ENCODE results near the gene PFDN2. TPM values are rescaled to one million over a fixed set of nuclear protein-coding genes. Genes with fewer than 3 reads are reported as not detected.

The PFDN2 gene
- polyA plus RNA-seq, 1 of the 3 experiments (the other 2 are of a cell fraction): 445 TPM

GRCh38 chr1:161161652-161162051 lies 43.8 kb upstream of the PFDN2 start:
- Histone ChIP-seq H3K27me3 (ENCODE audit: insufficient read depth) (no peaks in the 10 kb centered on the region), H3K79me2 (ENCODE audit: insufficient read depth) (peaks cover 17% of the 10 kb centered on the region), H3K9ac (no peak overlapping the region), H3K4me3 (ENCODE audit: low read depth in 2 of 2, low read length in 1 of 2) (no peak overlapping the region), H3K4me2 (no peak overlapping the region), H3K9me2 (no peaks in the 10 kb centered on the region), H4K20me1 (ENCODE audit: insufficient read depth) (no peaks in the 10 kb centered on the region), H3K4me1 (ENCODE audit: control insufficient read depth in 1 of 2, insufficient read depth in 2 of 2, low read depth in 1 of 2, low read length in 1 of 2) (peaks cover 0 to 38% of the 10 kb centered on the region in 2 experiments; a peak in 2 of 4 replicates), H3F3A (replicated peaks; ENCODE audit: insufficient read depth) (peaks cover 22% of the 10 kb centered on the region), H3K9me3 (no peaks in the 10 kb centered on the region), H2AFZ (ENCODE audit: low read depth) (no peak overlapping the region), H3K36me3 (replicated peaks in 1 of 2; ENCODE audit: control insufficient read depth in 1 of 2, insufficient read depth in 2 of 2, low read length in 1 of 2) (peaks cover 12 to 64% of the 10 kb centered on the region in 2 experiments), H3K27ac (ENCODE audit: low read depth in 2 of 2, low read length in 1 of 2) (no peak overlapping the region)
- 90% methylated on average over 5 of the region's 5 CpGs for WGBS (ENCODE audit: low lambda C conversion rate)
- no peak for DNase-seq
- CTCF ChIA-PET: interaction anchor here (0.8 kb wide), 1 partner anchor 9 kb away, joined by 3 read pairs; no protein-coding TSS in a partner anchor
- TF ChIP-seq, protein P1, sequence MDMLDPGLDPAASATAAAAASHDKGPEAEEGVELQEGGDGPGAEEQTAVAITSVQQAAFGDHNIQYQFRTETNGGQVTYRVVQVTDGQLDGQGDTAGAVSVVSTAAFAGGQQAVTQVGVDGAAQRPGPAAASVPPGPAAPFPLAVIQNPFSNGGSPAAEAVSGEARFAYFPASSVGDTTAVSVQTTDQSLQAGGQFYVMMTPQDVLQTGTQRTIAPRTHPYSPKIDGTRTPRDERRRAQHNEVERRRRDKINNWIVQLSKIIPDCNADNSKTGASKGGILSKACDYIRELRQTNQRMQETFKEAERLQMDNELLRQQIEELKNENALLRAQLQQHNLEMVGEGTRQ (IDR thresholded peaks at IDR 0.05; ENCODE audit: borderline replicate concordance, low read depth, low read length): no peak
- TF ChIP-seq SIN3A (IDR thresholded peaks at IDR 0.05; ENCODE audit: borderline replicate concordance, low read depth, low read length) (no peak), EZH2phosphoT487 (IDR thresholded peaks at IDR 0.05; ENCODE audit: borderline replicate concordance, low read depth) (no peak), CTCF (IDR thresholded peaks at IDR 0.05) (no peak), RFX5 (IDR thresholded peaks at IDR 0.05; ENCODE audit: low read length) (no peak), CHD2 (IDR thresholded peaks at IDR 0.05; ENCODE audit: low read length, partially characterized antibody) (no peak), USF1 (IDR thresholded peaks at IDR 0.05; ENCODE audit: borderline replicate concordance, low read depth) (no peak), ZBTB33 (IDR thresholded peaks at IDR 0.05; ENCODE audit: borderline replicate concordance, low read depth) (no peak), GATA2 (CRISPR knock-in tag; IDR thresholded peaks at IDR 0.05) (no peak), FOXM1 (IDR thresholded peaks at IDR 0.05; ENCODE audit: low read depth) (no peak)
- TF ChIP-seq, protein P2, sequence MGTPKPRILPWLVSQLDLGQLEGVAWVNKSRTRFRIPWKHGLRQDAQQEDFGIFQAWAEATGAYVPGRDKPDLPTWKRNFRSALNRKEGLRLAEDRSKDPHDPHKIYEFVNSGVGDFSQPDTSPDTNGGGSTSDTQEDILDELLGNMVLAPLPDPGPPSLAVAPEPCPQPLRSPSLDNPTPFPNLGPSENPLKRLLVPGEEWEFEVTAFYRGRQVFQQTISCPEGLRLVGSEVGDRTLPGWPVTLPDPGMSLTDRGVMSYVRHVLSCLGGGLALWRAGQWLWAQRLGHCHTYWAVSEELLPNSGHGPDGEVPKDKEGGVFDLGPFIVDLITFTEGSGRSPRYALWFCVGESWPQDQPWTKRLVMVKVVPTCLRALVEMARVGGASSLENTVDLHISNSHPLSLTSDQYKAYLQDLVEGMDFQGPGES (IDR thresholded peaks at IDR 0.05; ENCODE audit: low read depth, low read length): no peak
- POLR2A ChIA-PET: interaction anchor here (1.5 kb wide), 1 partner anchor 9 kb away, joined by 4 read pairs; no protein-coding TSS in a partner anchor
